Measurements from ENCODE around the gene NOP16.

NOP16 gene

DNA sequence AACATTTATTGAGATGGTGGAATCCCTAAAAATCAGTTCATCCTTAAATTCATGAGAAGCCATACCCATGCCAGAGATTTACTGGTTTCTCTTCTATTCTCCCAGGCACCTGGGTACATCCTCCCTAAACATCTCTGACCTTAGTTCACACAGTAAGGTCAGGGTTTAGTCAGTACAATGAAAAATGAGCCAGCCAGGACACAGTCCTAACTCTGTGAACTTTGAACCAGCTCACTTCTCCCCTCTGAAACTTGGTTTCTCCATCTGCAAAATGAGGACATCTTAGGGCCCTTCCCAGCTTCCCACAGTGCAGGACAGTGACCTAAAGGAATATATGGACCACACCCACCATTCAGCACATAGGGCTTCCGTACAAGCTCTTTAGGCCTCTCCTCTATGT lies 1.9 kb downstream of the NOP16 start:
- no peak for DNase-seq (ENCODE audit: low read depth in 2 of 2)

DNA sequence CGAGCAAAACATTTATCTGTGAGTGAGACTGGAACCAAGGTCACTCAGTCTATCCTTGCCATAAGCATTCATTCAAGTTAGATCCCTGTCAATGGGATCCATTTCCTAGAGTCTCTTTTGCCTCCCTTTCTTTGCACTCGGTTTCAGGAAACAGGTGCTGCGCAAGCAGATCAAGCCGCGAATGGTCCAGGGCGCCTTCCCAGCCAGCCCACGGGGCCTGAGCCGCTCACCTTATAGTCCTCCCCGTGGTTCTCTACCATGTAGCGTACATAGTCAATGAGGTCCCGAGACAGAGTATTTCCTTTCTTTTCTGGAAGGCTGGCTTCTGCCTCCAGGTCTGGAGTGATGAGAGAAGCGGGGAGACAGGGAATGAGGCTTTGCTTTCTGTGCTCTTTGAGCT lies 3.4 kb downstream of the NOP16 start:
- DNase-seq (ENCODE audit: low read depth in 2 of 2) = no peak

DNA sequence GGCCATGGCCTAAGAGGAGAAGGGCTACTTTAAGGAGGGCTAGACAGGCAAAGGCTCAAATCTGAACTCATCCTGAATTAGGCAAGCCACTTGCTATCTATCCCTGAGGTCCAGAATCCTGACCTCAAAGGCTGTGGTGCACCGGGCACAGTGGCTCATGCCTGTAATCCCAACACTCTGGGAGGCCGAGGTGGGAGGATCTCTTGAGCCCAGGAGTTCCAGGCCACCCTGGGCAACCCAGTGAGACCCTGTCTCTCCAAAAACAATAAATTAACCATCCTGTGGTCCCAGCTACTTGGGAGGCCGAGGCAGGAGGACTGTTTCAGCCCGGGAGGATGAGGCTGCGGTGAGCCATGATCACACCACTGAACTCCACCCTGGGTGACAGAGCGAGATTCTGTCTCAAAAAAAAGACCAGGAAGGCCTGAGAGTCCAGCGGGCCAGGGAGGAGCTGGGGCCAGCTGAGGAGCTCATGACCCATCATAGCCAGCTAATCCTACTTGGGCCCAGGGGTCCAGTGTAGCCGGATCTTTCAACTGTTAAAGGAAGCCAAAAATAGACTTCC lies 4.0 kb downstream of the NOP16 start:
- no peak for DNase-seq (ENCODE audit: low read depth in 2 of 2)

DNA sequence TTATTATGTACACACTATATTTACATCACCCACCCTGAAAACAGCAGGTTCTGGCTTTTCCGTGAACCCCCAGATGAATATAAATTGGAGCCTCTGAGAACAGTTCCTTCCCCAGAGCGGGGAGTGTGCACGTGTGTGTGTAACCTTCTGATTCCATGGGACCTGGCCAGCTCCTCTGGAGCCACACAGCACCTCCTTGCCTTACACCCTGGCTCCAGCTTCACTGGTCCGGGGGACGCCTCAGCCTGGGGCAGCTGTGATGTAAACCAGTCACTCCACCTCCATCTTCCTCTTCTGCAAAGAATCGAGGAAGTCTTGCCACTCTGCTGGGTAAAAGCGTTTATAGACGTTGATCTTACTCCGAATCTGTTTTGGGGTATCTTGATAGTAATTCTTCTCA lies 4.4 kb downstream of the NOP16 start:
- DNase-seq (ENCODE audit: low read depth in 2 of 2) = no peak

DNA sequence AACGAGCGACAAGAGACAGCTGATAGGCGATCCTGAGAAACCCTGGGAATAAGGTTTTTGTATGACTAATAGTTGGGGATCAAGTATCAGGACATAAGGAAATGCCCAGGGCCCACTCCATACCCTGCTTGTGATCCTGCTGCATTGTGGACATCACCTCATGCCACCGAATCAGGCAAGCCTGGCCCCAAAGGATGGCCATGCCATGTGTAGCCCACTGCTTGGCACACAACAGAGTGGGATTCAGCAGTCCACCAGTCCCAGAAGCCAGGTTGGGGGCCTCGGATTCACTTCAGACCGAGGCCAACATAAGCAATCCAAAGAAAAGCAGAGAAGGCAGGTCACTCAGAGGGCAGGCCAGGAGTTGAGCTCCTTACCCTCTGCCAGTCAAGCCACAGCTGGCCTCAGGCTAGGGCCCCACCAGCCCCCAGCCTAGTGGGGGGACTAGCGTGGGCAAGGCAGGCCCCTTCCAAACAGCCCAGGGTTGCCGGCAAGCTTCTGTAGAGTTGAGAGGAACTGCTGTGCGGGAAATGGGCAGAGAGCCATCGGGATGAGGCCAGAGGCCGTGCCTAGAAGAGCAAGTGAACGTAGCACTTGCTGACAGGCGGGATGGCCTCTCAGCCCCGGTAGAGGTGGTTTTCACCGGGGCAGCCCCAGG lies 5.0 kb downstream of the NOP16 start:
- no peak for DNase-seq (ENCODE audit: low read depth in 2 of 2)

DNA sequence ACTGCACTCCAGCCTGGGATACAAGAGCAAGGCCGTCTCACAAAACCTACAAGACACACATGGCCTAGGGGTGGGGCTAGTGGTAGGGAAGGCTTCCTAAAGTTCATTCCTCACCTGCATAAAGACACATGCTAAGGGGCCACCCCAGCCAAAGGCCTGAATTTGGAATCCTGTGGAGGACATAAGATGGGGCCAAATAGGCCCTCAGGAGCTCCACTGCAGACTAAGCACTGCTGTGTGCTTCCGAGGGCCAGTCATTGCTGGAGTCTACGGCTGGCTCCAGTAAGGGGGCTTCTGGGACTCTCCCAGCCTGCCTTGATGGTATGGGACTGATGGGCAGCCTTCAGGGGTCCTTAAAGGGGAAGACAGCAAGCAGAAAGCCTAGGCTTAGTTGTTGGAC lies 5.7 kb downstream of the NOP16 start:
- DNase-seq (ENCODE audit: low read depth in 2 of 2) = no peak

DNA sequence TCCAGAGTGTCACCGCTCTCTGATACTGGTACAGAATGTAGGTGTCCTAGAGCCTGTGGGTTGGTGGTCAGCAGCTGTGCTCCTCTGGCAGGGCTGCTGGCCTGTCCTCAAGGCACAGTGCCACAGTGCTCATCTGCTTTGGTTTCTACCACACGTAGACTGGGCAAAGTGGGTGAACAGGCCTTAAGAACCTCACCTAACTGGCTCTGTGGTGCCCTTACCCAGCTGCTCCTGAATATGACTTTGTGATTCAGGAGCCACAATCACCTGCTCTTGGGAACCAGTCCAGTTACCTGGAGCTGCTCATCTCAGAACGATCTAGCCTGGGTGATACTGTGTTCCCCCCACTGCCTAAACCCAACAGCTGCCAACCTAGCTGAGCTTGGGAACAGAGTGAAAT lies 6.4 kb downstream of the NOP16 start:
- DNase-seq (ENCODE audit: low read depth in 2 of 2) = no peak

DNA sequence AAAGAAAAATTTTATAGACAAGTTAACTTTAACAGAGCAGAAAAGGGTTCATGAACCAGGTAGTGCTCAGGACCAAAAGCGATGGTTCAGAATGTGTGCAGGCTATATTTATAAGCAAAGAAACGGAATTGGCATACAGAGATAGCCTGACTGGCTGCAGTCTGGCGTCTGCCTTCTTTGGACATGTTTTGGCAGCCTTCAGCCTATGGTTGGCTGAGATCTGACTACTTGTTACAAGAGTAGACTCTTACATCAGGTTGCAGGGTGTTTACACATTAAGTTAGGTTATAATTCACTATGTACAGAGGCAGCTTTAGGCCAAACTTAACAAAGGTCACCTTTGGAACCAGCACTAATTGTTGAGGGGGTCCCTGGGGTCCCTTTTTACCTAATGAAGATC lies 7.0 kb downstream of the NOP16 start:
- DNase-seq (ENCODE audit: low read depth in 2 of 2) = no peak

DNA sequence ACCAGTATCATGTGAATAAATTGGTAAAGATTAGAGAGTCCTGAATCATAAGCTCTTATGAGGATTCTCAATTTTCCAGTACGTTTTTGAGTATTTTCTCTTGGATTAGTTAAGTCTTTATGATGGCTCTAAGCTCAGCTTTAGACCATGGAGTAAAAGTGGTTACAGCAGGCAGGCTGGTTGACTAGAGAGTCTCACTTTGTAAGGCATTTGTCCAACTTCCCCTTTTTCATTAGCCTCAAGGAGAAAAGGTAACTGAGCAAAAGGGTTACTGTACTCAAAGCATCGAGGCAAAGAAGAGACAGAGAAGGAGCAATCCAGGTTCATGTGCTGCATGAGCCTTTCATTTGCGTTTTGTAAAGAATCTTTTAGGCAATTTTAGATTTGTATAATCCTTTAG lies 8.5 kb downstream of the NOP16 start:
- no peak for DNase-seq (ENCODE audit: low read depth in 2 of 2)

DNA sequence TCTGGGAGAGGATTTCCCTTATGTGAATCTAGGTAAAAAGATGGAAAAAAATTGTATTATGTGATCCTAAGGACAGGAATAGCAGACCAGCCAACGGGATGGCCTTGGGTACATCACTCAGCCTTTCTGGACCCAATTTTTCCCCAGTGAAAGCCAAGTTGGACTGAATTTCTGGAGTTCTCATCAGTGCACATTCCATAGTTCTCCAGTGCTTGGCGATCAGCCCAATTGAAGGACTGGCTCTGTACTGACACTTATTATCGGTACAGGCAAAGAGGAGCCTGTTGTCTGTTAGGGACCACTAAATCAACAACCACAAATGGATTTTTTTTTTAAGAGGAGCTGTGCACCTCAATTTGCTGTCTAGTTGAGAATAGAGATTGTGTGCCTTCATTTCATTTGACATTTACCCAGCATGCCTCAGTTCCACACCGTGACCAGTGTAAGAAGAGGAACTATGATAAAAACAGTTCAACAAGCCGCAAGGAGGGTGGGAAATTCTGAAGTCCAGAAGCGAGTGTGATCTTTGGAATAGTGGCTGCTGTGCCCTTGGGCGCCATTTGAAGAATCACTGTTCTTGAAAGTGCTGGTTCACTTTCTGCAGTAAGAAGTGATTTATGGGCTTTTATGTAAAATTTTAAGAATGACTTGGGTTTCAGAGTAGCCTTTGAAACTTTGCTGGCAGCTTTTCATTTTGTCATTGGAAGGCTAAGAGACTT lies 15.1 kb downstream of the NOP16 start:
- no peak for DNase-seq (ENCODE audit: low read depth in 2 of 2)

DNA sequence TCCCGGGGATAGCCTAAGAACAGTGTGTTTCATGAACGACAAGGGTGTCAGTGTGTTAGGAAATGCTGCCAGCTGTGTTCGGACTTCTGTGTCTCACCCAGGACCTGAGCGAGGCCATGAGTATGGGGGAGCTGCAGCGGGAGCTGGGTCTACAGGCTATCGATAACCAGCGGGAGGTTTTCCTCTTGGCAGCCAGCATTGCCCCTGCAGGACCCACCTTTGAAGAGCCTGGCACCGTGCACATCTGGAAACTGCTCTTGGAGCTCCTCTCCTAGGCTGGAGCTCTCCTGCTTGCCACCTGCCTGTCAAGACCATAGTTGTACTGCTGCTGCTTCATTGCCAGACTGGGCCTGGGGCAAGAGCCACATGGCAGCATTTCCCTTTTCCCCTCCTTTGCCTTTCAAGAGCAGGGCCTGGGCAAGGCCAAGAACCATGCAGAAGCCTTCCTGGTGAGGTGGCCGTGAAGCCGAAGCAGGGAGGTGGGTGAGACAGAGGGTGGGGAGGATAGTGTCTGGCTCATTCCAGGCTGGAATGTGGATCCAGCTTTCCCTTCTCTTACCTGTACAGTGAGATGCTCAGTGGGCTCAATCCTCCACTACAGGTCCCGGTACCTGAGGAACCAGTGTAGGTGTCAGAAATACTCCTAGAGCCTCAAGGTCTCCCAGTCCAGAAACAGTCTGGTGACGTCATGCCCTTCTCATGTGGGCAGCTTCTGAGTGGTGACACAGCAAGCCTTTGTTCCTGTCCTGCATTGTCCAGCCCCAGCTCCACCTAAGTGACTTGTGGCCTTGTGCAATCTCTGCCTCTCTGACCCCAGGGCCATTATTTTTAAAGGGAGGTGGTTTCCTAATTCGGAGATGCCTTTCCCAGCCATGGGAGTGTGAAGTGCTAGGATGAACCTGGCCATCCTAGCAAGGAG lies 16.5 kb downstream of the NOP16 start:
- no peak for DNase-seq (ENCODE audit: low read depth in 2 of 2)

DNA sequence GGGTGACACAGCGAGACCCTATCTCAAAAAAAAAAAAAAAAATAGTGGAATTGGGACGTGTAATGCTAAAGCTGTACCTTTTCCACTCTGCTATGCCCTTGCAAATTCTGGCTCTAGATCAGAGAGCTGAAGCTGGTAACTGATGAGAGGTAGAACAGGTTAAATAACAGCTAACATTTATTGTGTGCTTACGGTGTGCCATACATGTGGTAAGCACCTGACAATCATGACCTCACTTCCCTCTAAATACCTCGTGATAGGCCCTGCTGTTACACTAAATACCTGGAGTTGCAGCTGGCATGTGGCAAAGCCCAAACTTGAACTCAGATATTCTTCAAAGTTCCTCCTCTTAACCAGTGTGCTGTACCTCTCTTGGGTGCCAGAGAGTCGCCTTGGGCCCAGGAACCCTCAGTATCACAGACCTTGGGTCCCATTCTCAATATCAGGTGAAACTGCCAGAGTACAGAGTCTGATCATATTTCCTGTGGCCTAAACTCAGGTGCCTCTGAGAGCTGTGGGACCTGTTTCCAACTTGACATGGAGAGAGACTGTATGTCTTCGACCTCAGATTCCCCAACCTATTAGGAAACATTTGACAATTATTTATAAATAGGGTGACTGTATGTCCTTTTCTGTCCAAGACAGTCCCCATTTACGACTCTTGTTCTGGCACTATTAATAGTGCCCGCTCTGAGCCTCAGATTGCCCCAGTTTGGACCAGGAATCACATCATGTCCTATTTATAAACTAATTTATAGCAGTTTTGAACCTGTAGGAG lies 18.3 kb downstream of the NOP16 start:
- DNase-seq (ENCODE audit: low read depth in 2 of 2) = no peak

DNA sequence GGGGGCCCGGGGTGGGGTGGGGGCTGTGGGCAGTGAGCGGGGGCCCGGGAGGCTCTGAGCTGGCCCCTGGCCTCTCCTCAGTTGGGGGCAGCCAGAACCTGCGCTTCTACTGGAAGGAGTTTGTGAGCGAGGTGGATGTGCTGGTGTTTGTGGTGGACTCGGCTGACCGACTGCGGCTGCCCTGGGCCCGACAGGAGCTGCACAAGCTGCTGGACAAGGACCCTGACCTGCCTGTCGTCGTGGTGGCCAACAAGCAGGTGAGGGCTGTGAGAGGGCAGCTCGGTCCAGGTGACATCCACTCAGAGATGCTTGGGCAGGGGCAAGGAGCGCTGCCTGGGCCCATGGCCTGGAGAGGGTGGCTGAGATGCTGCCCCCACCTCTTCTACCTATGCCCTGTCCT lies 19.7 kb downstream of the NOP16 start:
- no peak for DNase-seq (ENCODE audit: low read depth in 2 of 2)

DNA sequence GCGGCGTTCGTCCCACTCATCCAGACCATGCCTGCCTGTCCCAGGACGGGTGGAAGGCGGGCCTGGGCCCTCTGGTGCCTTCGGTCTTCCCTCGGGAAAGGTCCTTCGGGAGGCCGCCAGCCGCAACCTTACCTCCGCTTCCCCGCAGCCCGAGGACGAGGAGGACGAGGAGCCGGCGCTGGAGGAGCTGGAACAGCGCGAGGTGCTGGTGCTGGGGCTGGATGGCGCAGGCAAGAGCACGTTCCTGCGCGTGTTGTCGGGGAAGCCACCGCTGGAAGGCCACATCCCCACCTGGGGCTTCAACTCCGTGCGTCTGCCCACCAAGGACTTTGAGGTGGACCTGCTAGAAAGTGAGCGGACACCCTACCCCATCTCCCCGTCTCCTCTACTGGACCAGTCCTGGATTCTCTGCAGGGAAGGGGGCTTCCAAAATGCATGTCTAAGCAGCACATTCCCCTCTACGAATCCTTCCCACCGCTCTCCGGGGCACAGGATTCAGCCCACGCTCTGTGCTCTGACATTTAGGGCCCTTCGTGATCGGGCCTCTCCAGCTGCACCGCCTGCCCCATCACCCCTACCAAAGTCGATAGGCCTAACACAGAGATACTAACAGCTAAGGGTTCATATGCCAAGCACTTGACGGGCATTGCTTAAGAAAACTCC lies 22.0 kb downstream of the NOP16 start:
- no peak for DNase-seq (ENCODE audit: low read depth in 2 of 2)

DNA sequence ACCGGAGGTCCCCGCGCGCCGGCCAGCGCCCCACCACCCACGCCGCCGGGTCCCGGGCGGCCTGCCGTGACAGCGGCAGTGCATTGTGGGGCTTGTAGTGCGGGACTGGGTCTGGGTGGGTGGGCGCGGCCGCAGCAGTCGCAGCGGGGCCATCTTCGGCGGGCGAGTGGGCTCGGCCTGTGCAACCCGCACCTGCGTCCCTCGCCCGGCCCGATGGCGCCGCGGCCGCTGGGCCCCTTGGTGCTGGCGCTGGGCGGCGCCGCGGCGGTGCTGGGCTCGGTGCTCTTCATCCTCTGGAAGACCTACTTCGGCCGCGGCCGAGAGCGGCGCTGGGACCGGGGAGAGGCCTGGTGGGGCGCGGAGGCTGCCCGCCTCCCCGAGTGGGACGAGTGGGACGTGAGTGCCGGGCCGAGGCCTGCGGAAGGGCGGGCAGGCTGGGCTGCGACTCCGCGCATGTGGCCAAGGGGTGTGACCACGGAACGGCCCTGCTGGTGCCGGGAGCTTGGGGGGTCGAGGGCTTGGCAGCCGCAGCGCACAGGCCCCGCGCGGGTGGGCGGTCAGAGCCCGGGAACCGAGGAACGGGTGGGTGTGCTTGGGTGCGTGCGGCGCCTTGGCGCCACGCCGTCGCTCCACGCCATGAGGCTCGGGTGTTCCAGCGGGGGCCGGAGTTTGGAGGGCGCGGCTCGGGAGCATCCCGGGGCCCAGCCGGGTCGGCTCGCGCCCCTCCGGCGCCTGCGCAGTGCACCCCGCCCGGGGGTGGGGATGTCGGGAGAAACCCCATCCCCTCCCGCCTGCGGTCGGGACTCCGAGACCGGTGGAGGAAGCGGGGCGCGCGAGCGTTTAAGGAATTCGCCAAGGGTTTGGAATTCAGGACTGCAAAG lies 22.8 kb downstream of the NOP16 start, which contains the start of gene ARL10:
Gene ARL10 (plus strand): TSS at position 137 of the 881 bp plus-strand sequence. CDS start 77 bp downstream, at position 214.
- no peak for DNase-seq (ENCODE audit: low read depth in 2 of 2)

DNA sequence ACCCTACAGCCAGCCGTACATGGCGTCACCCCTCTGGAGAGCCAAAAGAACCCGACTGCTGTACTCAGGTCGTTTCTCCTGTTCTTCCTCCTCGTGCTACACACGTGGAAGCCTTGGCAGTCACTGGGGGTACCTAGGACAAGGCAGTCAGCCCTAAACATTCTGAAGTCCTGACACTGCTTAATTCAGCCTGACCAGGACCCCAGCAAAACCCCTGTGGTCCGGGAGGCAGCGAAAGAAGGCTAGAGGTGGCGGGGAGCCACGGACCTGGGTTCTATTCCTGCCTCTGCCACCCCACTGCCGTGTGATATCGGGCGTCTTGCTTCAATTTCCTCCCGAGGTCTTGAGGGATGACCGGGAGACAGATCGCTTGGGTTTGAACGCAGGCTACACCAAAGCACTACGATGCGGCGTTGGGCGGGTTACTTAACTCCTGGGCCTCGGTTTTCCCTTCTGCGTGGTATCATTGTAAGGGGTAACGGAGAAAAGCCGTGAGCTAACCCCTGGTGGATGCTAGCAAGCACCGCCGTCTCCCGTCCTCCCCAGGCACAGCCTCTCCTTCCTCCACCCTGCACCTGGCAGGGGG lies 23.5 kb downstream of the NOP16 start:
- no peak for DNase-seq (ENCODE audit: low read depth in 2 of 2)

DNA sequence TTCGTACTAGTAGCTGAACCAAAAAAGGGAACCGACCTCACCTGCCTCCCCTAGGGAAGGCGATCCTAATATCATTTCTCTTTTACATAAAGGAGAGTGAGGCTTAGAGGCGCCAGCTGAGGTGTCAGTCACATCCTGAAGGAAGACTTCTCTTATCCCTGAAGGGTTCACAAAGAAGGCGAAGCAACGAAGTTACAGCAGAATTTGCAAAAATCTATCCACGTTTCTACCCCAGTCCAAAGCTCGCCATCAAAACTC lies 26.2 kb downstream of the NOP16 start:
- DNase-seq (ENCODE audit: low read depth in 2 of 2) = no peak

DNA sequence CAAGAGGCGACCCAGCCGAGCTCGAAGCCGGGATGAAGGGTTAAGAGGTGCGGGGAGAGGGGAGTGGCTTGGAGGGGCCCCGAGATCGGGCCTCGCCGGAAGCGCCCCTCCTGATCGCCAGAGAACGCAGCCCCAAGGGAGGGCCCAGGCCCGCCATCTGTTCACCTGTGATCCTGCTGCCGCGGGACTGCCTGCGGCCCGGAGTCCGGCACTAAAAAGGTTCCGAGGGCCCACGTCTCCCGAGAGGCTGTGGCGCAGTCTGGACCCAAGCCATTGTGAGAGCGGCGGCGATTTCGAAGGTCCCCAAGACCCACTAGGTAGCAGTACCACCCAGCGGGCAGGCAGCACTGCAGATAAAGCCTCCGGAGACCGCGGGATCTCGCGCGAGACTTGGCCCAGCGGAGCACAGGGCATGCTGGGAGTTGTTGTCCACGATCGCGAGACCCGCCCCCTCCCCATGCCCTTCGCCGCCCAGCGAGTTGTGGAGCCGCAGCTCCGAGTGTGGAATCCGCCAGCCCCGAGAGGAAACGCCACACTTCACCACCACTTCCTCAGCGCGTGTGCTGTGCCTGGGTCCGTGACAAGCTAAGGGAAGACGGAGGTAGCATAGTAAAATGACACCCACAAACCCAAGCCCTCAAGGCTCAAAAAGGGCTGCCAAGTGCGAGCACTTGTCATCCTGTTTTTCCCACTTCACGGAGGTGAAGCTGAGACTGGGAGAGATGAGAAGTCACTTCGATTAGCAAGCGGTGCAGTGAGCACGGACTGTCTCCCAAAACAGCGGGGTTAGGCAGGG lies 26.8 kb downstream of the NOP16 start, which contains the start of gene KIAA1191:
Gene KIAA1191 (minus strand): TSS at position 328 of the 796 bp plus-strand sequence. CDS start 2,256 bp downstream, outside the sequence.
- DNase-seq (ENCODE audit: low read depth in 2 of 2) = peak; percentile 82 to 85

All from stimulated activated CD4-positive, alpha-beta T cell treated with anti-CD3 and anti-CD28 coated beads, Interleukin-1b, Interleukin-23, amount 100 ng/mL, for 1 hour (primary cell).